CD4-positive, alpha-beta T cell treated with Interleukin-12 subunit alpha and Interleukin-12 subunit beta, for 1 hour (primary cell): Measurements from ENCODE around the gene RAB11FIP2.

ENCODE experiments used
- DNase-seq: peaks from one replicate; pipeline ENCODE4 v3.0.0-alpha.2; 2020

RAB11FIP2 gene

DNA sequence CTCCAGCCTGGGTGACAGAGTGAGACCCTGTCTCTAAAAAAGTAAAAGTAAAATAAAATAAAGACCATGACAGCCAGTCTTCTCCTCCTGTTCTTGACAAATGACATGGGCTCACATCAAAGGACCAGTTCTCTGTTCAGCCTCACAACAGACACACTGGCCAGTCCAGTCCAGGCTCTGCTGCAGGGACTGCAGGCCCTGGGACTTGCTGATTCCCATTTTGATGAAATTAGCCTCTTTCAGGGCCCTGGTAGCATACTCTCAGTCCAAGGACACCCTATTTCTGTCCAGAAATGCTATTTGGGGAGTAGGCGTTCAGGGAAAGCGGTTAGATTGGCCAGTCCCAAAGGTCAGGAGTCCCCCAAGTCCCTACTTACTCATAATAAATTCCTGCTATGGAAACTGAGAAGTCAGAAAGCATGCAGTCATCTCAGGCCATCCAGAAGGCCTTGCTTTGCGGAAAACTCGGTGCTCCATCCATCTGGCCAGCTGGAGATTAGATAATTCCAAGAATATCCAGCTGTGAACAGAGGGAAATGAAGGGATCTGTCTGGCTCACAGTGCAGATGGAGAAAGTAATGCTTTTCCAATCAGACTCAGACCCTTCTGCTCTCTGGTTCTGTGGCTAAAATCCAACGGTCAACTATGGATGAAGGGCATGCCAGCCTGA lies 74.4 kb downstream of the RAB11FIP2 start:
- no peak for DNase-seq

DNA sequence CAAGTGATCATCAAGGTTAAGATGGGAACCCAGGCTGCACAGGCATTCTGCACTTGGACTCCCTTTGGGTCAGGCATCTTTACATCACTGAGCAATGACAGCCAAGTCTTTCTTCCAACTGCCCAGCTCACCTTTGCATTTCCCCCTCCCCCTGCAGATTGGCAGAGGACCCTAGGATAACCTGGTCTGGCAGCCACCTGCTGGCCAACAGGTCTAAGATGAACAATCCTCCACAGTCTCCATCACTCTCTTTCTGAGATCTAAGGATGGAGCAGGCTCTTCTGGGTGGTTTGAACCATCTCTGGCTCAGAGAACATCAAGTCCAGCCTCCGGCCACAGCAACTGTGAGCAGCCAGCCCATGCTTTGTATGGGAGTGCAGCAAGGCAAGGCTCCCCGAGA lies 75.8 kb downstream of the RAB11FIP2 start:
- DNase-seq: no peak

DNA sequence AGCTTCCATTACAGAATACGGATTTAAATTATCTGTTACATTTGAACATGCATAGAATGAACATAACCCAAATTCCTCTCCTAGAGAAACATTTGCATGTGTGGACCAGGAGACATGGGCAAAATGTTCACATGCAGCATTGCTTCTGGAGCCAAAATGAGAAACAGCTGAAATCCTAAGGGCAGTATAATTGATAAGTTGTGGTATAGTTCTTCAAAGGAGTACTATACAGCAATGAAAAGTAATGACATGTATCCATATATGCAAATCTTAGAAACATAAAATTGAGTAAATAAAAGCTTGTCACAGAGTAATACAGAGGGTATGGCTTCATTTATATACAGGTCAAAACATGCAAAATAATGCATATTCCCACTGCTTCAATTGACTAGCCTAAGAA lies 77.1 kb downstream of the RAB11FIP2 start:
- no peak for DNase-seq

DNA sequence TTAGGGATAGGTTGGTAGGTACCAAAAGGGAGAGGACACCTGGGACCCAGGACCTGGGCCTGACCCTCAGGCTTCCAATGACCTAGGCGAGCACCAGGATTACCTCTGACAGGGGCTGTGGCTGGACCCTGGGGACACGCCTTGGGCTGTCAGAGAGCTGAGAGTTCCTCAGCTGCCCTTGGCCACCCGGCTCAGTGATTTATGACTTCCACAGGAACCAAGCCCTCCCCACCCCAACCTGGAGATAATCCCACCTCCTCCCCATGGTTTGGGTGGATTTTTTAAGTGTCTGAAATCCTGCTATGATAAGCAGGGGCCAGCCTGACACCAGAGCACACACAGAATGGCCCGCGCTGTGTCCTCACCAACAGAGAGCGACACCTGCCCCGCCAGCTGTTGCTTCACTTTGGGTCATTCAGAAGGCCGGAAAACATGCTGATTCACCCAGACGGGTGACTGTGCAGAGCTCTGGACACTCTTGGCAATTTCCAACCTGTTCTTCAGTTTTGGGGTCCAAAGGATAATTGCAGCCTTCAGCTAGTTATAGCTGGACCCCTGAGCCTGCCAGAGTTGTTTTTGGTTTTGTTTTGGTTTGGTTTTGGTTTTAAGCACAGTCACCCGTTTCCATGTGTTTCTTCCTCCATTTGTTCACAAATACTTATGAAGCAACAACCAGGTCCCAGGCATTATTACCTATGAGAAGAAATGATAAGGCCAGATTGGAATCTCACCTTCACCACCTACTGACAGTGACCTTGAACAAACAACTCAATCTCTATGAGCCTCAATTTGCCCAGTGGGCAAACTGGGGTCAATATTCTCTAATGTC lies 78.2 kb downstream of the RAB11FIP2 start:
- no peak for DNase-seq

DNA sequence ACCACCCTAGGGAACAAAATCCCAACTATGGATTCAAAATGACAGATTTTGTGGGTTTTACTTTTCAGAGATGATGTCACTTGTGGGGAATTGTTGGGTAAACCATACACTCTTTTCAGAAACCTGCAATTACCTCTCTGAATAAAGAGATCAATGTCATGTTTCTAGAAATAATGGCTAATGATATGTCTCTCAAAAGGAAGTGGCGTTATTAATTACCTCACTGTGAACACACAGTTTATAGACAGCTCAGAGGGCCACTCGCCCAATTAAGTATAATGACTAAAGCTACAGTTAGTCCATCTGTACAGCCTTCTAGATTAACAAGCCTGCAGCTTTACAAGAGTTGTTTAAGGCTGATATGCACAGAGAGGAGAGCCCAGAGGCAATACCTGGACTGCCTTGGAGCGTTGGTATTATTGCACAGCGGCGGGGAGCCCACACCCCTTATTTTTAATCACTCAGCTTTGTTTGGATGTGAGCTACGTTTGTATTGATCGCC lies 79.5 kb downstream of the RAB11FIP2 start:
- DNase-seq: no peak

DNA sequence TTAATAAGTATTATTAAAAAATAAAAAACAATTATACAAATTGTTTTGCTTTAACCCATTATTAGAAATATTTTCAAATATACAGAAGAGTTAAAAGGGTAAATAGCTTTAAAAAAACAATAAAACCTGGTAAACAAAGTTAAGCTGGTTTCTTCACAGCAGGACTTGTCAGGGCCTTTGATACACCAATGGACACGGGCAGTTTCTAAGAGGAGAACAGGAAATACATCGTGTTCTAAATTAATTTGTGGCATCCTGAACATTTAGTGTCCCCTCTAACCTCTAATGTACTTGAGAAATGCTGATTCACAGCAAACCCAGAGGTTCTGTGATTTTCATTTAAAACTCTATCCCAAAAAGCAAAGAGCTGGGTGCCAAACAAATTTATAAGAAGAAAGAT lies 80.8 kb downstream of the RAB11FIP2 start:
- no peak for DNase-seq

DNA sequence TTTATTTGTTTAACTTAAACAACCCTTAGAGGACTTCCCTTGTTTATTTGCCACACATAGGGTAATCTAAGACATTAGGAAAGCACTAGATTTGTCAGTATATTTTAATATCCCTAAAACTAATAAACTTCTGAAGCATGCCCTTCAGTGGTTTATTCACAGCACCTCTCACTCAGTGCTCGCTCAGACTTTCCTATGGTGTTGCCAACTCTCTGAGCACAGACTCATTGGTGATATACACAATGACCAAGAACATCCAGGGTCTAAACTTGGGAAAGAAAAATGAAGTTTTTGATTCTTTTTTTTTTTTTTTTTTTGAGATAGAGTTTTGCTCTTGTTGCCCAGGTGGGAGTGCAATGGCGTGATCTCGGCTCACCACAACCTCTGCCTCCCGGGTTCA lies 82.2 kb downstream of the RAB11FIP2 start:
- no peak for DNase-seq

DNA sequence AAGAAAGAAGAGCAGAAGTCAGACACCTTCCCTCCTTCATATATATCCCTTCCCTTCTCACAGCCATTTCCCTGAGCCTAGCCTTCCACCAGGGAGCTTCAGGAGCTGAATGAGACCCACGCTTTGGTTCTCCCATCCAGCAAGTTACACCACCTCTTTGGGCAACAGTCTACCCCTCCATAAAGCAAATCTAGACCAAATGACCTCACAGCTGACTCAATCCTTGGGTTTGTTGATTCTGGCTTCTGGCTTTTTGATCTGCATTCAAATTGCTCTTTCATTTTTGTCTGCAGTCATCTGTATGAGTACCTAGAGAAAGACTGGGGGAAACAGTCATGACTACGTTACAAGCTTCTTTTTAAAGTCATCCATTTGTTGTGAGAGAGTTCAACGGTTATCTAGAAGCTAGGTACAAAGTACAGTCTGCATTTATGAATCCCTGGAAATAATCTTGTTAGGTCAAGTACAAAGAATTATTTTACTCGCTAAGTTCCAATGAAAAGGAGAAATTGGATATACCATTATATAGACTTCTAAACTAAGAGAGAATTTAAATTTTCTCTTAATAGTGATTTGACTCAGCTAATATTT lies 86.3 kb downstream of the RAB11FIP2 start:
- no peak for DNase-seq

DNA sequence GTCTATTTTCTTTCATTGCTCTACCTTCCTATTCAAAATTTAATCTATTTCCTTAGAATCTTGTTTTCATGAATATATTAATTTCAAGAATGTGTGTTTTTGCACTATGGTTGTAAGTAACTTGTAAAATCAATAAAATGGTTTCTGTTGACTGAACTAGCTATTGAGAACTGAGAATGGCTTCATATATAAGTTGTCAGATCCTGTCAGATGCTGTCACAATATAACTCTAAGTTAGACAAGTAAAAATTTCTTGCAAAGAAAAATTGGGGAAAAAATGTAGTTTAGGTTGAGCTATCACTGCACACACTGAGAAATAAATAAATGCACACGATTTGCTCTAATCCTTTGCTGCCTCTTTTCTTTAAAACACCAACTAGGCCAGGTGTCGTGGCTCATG lies 89.8 kb downstream of the RAB11FIP2 start:
- DNase-seq: no peak

DNA sequence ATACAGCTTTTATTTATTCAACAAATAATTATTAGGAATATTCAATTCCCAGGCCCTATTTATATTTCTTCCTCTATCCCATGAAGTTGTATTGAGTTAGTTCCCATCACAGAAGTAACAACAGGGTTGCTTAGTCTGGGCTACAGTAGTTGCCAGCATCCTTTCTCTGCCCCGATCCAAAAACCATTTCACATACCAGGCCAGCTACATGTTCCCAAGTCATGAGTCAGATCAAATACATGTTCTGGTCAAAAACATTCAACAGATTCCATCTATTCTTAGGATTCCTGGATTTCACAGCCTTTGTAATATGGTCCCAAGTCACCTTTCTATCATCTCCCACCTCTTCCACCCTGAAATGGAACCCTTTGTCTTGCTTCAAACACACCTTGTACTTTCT lies 91.6 kb downstream of the RAB11FIP2 start:
- no peak for DNase-seq
